ENCODE measurements around the gene LNX1.

- TF ChIP-seq, protein P1, sequence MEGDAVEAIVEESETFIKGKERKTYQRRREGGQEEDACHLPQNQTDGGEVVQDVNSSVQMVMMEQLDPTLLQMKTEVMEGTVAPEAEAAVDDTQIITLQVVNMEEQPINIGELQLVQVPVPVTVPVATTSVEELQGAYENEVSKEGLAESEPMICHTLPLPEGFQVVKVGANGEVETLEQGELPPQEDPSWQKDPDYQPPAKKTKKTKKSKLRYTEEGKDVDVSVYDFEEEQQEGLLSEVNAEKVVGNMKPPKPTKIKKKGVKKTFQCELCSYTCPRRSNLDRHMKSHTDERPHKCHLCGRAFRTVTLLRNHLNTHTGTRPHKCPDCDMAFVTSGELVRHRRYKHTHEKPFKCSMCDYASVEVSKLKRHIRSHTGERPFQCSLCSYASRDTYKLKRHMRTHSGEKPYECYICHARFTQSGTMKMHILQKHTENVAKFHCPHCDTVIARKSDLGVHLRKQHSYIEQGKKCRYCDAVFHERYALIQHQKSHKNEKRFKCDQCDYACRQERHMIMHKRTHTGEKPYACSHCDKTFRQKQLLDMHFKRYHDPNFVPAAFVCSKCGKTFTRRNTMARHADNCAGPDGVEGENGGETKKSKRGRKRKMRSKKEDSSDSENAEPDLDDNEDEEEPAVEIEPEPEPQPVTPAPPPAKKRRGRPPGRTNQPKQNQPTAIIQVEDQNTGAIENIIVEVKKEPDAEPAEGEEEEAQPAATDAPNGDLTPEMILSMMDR (IDR thresholded peaks at IDR 0.05) = no peak
- TF ChIP-seq POLR2A (IDR thresholded peaks at IDR 0.05) (no peak), EP300 (IDR thresholded peaks at IDR 0.05) (no peak)
Observed at GRCh38 chr4:53483250-53483649, 108.0 kb downstream of the LNX1 start.

Data from suprapubic skin (tissue), 3 donors.